GM23248 (cell line): Measurements from ENCODE around the gene B4GAT1. TPM values are rescaled to one million over a fixed set of nuclear protein-coding genes. Genes with fewer than 3 reads are reported as not detected.

Experiments used
- DNase-seq: peaks from one replicate; pipeline ENCODE4 v3.0.0-alpha.2; 2015
- H2AFZ ChIP-seq: fragments of 200-600 bp; sonication (generic); 2 replicates; pipeline ENCODE4 v1.6.1; 2016; ENCODE audit warnings: antibody characterized with exemption
- H3F3A ChIP-seq: fragments of 200-600 bp; sonication (generic); 2 replicates; pipeline ENCODE4 v1.6.1; 2016; ENCODE audit warnings: mild to moderate bottlenecking, antibody characterized with exemption, mixed run types; ENCODE audit not compliant: insufficient read depth
- H3K27ac ChIP-seq: fragments of 200-600 bp; sonication (generic); 2 replicates; pipeline ENCODE4 v1.5.1; 2016; ENCODE audit warnings: mild to moderate bottlenecking
- H3K27me3 ChIP-seq: fragments of 200-600 bp; sonication (generic); replicated peaks from 2 replicates; pipeline ENCODE4 v1.6.1; 2016; ENCODE audit warnings: mild to moderate bottlenecking; ENCODE audit not compliant: insufficient read depth
- H3K36me3 ChIP-seq: fragments of 200-600 bp; sonication (generic); 2 replicates; pipeline ENCODE4 v1.6.1; 2016; ENCODE audit warnings: low read depth, mild to moderate bottlenecking
- H3K4me1 ChIP-seq: fragments of 200-600 bp; sonication (generic); 2 replicates; pipeline ENCODE4 v1.6.1; 2016; ENCODE audit warnings: mild to moderate bottlenecking; ENCODE audit not compliant: insufficient read depth
- H3K4me2 ChIP-seq: fragments of 200-600 bp; sonication (generic); one replicate; pipeline ENCODE4 v1.6.1; 2016; ENCODE audit warnings: mild to moderate bottlenecking; ENCODE audit not compliant: unreplicated experiment
- H3K4me3 ChIP-seq: fragments of 200-600 bp; sonication (generic); 2 replicates; pipeline ENCODE4 v1.5.1; 2016; ENCODE audit warnings: mild to moderate bottlenecking
- H3K79me2 ChIP-seq: fragments of 200-600 bp; sonication (generic); 2 replicates; pipeline ENCODE4 v1.6.1; 2016; ENCODE audit warnings: mild to moderate bottlenecking; ENCODE audit not compliant: insufficient read depth
- H3K9ac ChIP-seq: fragments of 200-600 bp; sonication (generic); 2 replicates; pipeline ENCODE4 v1.6.1; 2016; ENCODE audit warnings: mild to moderate bottlenecking
- H3K9me2 ChIP-seq: fragments of 200-600 bp; sonication (generic); 2 replicates; pipeline ENCODE4 v1.6.1; 2016; ENCODE audit warnings: mixed run types, mild to moderate bottlenecking, moderate library complexity; ENCODE audit not compliant: insufficient read depth
- H3K9me3 ChIP-seq: fragments of 200-600 bp; sonication (generic); one replicate; pipeline ENCODE4 v1.6.1; 2017; ENCODE audit warnings: low read depth
- H4K20me1 ChIP-seq: fragments of 200-600 bp; sonication (generic); 2 replicates; pipeline ENCODE4 v1.6.0; 2016; ENCODE audit not compliant: insufficient read depth
- EZH2 ChIP-seq: fragments of 200-600 bp; sonication (generic); IDR thresholded peaks from 2 replicates; pipeline ENCODE4 v1.6.1; 2018; ENCODE audit warnings: antibody characterized with exemption, mild to moderate bottlenecking; ENCODE audit not compliant: insufficient read depth, poor library complexity, severe bottlenecking
- EZH2phosphoT487 ChIP-seq: fragments of 200-600 bp; sonication (generic); IDR thresholded peaks from 2 replicates; pipeline ENCODE4 v1.6.1; 2018; ENCODE audit warnings: antibody characterized with exemption, moderate library complexity, mild to moderate bottlenecking, low read depth; ENCODE audit not compliant: insufficient read depth
- WGBS, 2 experiments: methylation state at CpG; one replicate each; pipeline ENCODE4 v1.1.6; 2015 to 2017; ENCODE audit warnings: low lambda C conversion rate in 2 of 2, low coverage in 1 of 2; ENCODE audit errors: missing lambda C conversion rate in 2 of 2; 5-methylcytosine and 5-hydroxymethylcytosine counted together
- in situ Hi-C: fragments of 300-500 bp; cut with MboI; formaldehyde crosslinking; loops from 2 replicates; pipeline ENCODE4 v1.15.0; 2020
- polyA plus RNA-seq: library from polyadenylated mRNA; unstranded; fragments of >200 nt; fragmentation: Nextera tagmentation; extraction: Ambion mirVana; gene quantifications from 2 replicates; pipeline ENCODE4 v1.2.1, GENCODE V29; 2016
- total RNA-seq: library from RNA; depleted of rRNA; stranded (reverse); fragments of >200 nt; shearing (Covaris generic); gene quantifications from 2 replicates; pipeline ENCODE4 v1.2.3, GENCODE V29; 2014; rRNA removed

Gene B4GAT1
- total RNA-seq (32.0 and 45.3 TPM in 2 replicates), polyA plus RNA-seq (23.9 and 26.0 TPM in 2 replicates)

- H3K4me3 ChIP-seq, result peak within 1 kb of the TSS; percentile 91
- WGBS, 2 experiments, result 2% methylated on average over 57 to 60 of the region's 101 CpGs
- H3K9me3 ChIP-seq, result no peaks in the 10 kb centered on the region
- in situ Hi-C loops, result no loop called here
- H3K4me1 ChIP-seq, result peaks cover 16% of the 10 kb centered on the region; the same call in 1 of the 2 replicates
- H3K9ac ChIP-seq, result peak within 1 kb of the TSS; percentile 82
- no peaks in the 10 kb centered on the region for H3K9me2 ChIP-seq
- no peaks in the 10 kb centered on the region for H3K27me3 ChIP-seq
- peaks cover 21% of the 10 kb centered on the region for H3F3A ChIP-seq
- peak within 1 kb of the TSS; percentile 93 for H2AFZ ChIP-seq
- H4K20me1 ChIP-seq, result no peaks in the 10 kb centered on the region
- peak within 1 kb of the TSS; percentile 85 for H3K4me2 ChIP-seq
- peak; percentile 90 for DNase-seq
- TF ChIP-seq EZH2 (no peak), EZH2phosphoT487 (no peak)
- H3K36me3 ChIP-seq, result no peaks in the 10 kb centered on the region
- peaks cover 26% of the 10 kb centered on the region for H3K79me2 ChIP-seq
- peak within 1 kb of the TSS; percentile 73 for H3K27ac ChIP-seq
Measured at GRCh38 chr11:66347425-66348276, at the start of gene B4GAT1. Gene B4GAT1, minus strand, starts transcription at chr11:66347629. Its CDS starts 84 bp downstream, at chr11:66347545.

GRCh38 chr11:66393954-66394353 lies 46.5 kb upstream of the B4GAT1 start:
- 67 to 68% methylated on average over 3 of the region's 3 CpGs for WGBS, 2 experiments
- no peaks in the 10 kb centered on the region for H3K9me2 ChIP-seq

GRCh38 chr11:66391322-66391721 lies 43.9 kb upstream of the B4GAT1 start:
- H3F3A ChIP-seq, result no peaks in the 10 kb centered on the region
- H3K9me3 ChIP-seq, result no peaks in the 10 kb centered on the region
- TF ChIP-seq EZH2phosphoT487 (no peak), EZH2 (no peak)
- in situ Hi-C loops, result no loop called here
- no peaks in the 10 kb centered on the region for H4K20me1 ChIP-seq
- H3K27ac ChIP-seq, result no peak overlapping the region
- H3K4me3 ChIP-seq, result no peak overlapping the region
- no peak for DNase-seq
- H3K27me3 ChIP-seq, result peaks cover 19% of the 10 kb centered on the region
- H3K79me2 ChIP-seq, result no peaks in the 10 kb centered on the region
- H2AFZ ChIP-seq, result no peak overlapping the region
- H3K9me2 ChIP-seq, result no peaks in the 10 kb centered on the region
- 70 to 80% methylated on average over 6 of the region's 6 CpGs for WGBS, 2 experiments
- H3K9ac ChIP-seq, result no peak overlapping the region
- H3K4me1 ChIP-seq, result no peaks in the 10 kb centered on the region
- H3K4me2 ChIP-seq, result no peak overlapping the region
- no peaks in the 10 kb centered on the region for H3K36me3 ChIP-seq

More at GRCh38 chr11:66393954-66394353, 46.5 kb upstream of the B4GAT1 start:
- in situ Hi-C loops, result no loop called here
- no peak for TF ChIP-seq EZH2phosphoT487
- TF ChIP-seq EZH2, result no peak
- Histone ChIP-seq H3K9ac (no peak overlapping the region), H3K4me1 (no peaks in the 10 kb centered on the region), H4K20me1 (no peaks in the 10 kb centered on the region), H3F3A (no peaks in the 10 kb centered on the region), H3K27me3 (peaks cover 24% of the 10 kb centered on the region), H3K79me2 (no peaks in the 10 kb centered on the region), H3K27ac (no peak overlapping the region), H3K4me2 (no peak overlapping the region), H2AFZ (no peak overlapping the region), H3K9me3 (no peaks in the 10 kb centered on the region), H3K36me3 (no peaks in the 10 kb centered on the region), H3K4me3 (no peak overlapping the region)
- no peak for DNase-seq

GRCh38 chr11:66388780-66389386 lies 41.5 kb upstream of the B4GAT1 start:
- 17 to 20% methylated on average over 8 of the region's 8 CpGs for WGBS, 2 experiments
- no peak overlapping the region for H3K9ac ChIP-seq
- TF ChIP-seq EZH2 (no peak), EZH2phosphoT487 (no peak)
- in situ Hi-C loops, result loop anchor here (10.0 kb wide), 1 partner anchor 84 kb away; no protein-coding TSS in a partner anchor
- H3K36me3 ChIP-seq, result no peaks in the 10 kb centered on the region
- H3K79me2 ChIP-seq, result no peaks in the 10 kb centered on the region
- no peak overlapping the region for H3K4me2 ChIP-seq
- no peak overlapping the region for H3K4me3 ChIP-seq
- peaks cover 11% of the 10 kb centered on the region for H3K27me3 ChIP-seq
- no peaks in the 10 kb centered on the region for H3F3A ChIP-seq
- H3K27ac ChIP-seq, result no peak overlapping the region
- no peak overlapping the region for H2AFZ ChIP-seq
- no peaks in the 10 kb centered on the region for H3K9me2 ChIP-seq
- H3K4me1 ChIP-seq, result no peaks in the 10 kb centered on the region
- H3K9me3 ChIP-seq, result no peaks in the 10 kb centered on the region
- DNase-seq, result peak; percentile 81
- no peaks in the 10 kb centered on the region for H4K20me1 ChIP-seq
